Stimulated activated CD8-positive, alpha-beta memory T cell treated with anti-CD3 and anti-CD28 coated beads, Interleukin-15, amount 100 ng/mL, for 48 hours (primary cell): ENCODE data around the gene TAF11L14.
"Not testable (repeated sequence)": the region's sequence is repeated elsewhere in the genome, so short reads cannot be mapped to it uniquely, and the experiment has no call there.

Source experiments
- DNase-seq, 2 donors: peaks; one replicate each; pipeline ENCODE4 v3.0.0-alpha.2; 2020; ENCODE audit warnings: low read depth in 2 of 2

Gene TAF11L14

DNA sequence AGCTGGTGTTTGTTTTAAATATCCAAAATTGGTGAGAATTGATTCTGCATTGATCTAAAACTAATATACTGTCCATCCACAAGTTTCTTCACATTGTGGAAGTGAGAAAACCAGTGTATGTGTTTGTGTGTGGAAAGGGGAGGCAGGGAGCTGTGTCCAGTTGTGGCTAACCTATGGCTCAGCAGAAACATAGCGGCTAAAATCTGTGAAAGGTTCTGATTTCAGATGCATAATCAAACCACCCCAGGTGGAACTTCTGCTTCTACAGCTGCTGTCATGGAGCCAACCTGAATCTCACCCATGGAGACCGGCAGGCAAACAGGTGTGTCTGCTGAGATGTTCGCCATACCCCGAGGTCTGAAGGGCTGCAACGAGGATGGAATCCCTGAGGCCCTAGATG is at the start of gene TAF11L14:
TSS of gene TAF11L14 (plus strand) at position 301 of the 400 bp plus-strand sequence.
- no peak for DNase-seq

GRCh38 chr5:17585658-17586057 is 48.6 kb upstream of the TAF11L14 start, which contains the start of gene TAF11L7:
TAF11L7 (minus strand) TSS chr5:17585758.
- DNase-seq, result not testable (repeated sequence)

GRCh38 chr5:17590860-17591259 is 43.4 kb upstream of the TAF11L14 start, which contains the start of gene TAF11L8:
TAF11L8 (minus strand) TSS chr5:17590960.
- DNase-seq, result not testable (repeated sequence)

GRCh38 chr5:17594255-17594654 is 40.0 kb upstream of the TAF11L14 start, which contains the start of gene TAF11L9:
TAF11L9 (minus strand) TSS chr5:17594394.
- DNase-seq, result not testable (repeated sequence)

DNA sequence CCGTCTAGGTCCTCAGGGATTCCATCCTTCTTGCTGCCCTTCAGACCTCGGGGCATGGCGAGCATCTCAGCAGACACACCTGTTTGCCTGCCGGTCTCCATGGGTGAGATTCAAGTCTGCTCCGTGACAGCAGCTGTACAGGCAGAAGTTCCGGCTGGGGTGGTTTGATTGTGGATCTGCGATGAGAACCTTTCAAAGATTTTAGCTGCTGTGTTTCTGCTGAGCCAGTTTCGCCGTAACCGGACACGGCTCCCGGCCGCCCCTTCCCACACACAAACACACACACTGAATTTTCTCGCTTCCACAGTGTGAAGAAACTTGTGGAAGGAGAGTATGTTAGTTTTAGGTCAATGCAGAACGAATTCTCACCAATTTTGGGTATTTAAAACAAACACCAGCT is 36.5 kb upstream of the TAF11L14 start, which contains the start of gene TAF11L10:
TSS of gene TAF11L10 (minus strand) at position 101 of the 400 bp plus-strand sequence.
- not testable (repeated sequence) for DNase-seq

DNA sequence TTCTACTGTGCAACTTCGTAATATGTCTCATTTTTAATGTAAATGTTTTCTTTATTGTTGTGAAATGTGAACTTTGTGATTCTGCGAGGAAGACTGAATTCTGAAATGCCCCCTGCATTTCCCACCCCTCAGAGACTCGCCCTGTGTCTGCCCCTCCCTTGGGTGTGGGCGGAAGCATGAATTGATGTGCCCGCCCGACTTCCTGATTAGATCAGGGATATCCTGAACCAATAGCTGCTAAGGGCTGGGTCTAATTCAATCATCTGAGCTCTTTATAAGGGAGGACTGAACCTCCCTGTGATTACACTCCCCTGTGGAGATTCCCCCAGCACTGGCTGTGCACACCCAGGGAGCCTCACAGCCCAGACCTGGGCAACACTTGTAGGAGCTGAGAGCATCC is 30.4 kb upstream of the TAF11L14 start, which contains the start of gene TAF11L11:
TSS of gene TAF11L11 (plus strand) at position 304 of the 400 bp plus-strand sequence.
- not testable (repeated sequence) for DNase-seq

GRCh38 chr5:17604951-17605350 is 29.3 kb upstream of the TAF11L14 start:
- DNase-seq, result no peak

- DNase-seq, result not testable (repeated sequence)
Measured at GRCh38 chr5:17607461-17607860, 26.8 kb upstream of the TAF11L14 start.

GRCh38 chr5:17610092-17610491 is 24.2 kb upstream of the TAF11L14 start, which contains the start of gene TAF11L12:
TAF11L12 (plus strand) TSS chr5:17610392.
- not testable (repeated sequence) for DNase-seq

GRCh38 chr5:17614872-17615605 is 19.2 kb upstream of the TAF11L14 start:
- DNase-seq, result no peak

GRCh38 chr5:17619354-17619753 is 14.9 kb upstream of the TAF11L14 start:
- no peak for DNase-seq

- DNase-seq, result no peak
Measured at GRCh38 chr5:17620627-17621026, 13.6 kb upstream of the TAF11L14 start.

DNA sequence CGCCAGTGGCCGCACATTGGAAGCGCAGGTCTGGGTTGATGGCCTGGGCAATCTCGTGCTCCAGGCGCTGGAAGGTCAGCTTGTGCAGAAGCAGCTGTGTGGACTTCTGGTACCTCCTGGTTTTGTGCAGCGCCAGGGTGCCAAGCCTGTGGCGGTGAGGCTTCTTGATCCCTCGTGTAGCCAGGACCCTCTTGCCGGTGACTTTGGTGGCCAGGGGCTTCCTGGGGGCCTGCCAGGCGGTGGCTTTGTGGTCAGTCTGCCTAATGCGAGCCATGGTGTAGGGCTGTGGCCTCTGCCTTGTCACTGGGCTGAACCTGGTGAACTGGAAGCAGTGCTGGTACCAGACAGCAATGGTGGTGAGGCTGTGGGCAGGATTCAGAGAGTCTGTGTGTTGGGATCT is 8.6 kb upstream of the TAF11L14 start:
- no peak for DNase-seq

- not testable (repeated sequence) for DNase-seq
Measured at GRCh38 chr5:17631788-17632187, 2.5 kb upstream of the TAF11L14 start, which contains the start of gene TAF11L13. TAF11L13 (plus strand) TSS chr5:17632088.

- not testable (repeated sequence) for DNase-seq
Measured at GRCh38 chr5:17649232-17649631, 15.0 kb downstream of the TAF11L14 start.

GRCh38 chr5:17655201-17655759 is 21.0 kb downstream of the TAF11L14 start:
- not testable (repeated sequence) for DNase-seq

DNA sequence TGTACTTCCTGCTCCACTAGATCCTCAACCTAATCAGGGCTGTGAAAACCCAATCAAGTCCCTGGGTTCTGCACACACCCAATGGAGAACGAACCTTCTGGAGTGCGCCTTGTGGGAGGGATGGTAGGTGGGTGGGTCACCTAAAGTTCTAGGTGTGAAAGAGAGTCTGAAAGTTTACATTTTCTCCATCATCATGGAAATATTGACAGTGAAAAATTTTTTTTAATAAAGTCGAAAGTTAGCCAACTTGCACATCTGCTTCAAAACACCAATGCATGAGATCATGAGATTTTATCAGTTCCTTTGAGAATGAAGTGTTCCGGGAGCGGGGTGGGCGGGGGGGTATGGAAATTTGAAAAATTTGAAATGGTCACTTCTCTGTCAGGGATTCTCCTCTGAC is 21.7 kb downstream of the TAF11L14 start:
- no peak for DNase-seq

GRCh38 chr5:17663182-17663581 is 28.9 kb downstream of the TAF11L14 start:
- DNase-seq, result no peak

DNA sequence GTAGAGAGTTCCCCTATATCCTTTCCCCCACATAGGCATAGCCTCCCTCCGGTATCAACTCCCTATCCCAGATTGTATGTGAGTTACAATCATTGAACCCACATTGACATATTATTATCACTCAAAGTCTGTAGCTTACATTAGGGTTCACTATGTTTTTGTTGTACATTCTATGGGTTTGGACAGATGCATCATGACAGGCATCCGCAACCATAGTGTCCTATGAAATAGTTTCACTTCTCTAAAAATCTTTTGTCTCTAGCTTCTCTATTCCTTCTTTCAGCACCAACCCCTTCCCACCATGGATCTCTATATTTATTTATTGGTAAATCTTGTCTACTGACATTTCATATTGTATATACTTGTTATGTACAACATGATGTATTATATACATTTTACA is 31.6 kb downstream of the TAF11L14 start:
- DNase-seq, result no peak

DNA sequence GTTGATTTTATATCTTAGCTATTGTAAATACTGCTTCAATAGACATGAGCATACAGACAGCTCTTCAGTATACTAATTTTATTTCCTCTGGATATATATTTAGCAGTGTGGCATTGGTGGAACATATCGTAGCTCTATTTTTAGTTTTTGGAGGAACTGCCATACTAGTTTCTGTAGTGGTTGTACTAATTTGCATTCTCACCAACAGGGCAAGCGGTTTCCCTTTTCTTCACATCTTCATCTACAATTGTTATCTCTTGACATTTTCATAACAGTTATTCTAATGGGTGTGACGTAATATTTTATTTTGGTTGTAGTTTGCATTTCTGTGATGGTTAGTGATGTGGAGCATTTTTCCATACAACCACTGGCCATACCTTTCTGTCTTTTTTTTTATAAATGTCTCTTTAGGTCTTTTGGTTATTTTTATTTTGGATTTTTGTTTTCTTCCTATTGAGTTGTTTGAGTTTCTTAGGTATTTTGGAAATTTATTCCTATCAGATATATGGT is 32.5 kb downstream of the TAF11L14 start:
- DNase-seq, result no peak

DNA sequence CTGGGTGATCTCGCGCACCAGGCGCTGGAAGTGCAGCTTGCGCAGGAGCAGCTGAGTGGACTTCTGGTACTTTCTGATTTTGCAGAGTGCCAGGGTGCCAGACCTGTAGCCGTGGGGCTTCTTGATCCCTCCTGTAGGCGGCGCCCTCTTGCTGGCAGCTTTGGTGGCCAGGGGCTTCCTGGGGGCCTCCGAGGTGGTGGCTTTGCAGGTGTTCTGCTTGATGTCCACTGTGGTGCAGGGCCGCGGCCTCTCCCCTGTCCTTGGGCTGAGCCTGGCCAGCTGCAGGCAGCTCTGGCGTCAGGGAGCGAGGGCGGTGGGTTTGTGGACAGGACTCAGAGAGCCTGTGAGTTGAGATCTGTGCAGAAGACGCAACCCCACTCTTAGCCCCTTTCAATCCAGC is 36.1 kb downstream of the TAF11L14 start:
- DNase-seq, result no peak

DNA sequence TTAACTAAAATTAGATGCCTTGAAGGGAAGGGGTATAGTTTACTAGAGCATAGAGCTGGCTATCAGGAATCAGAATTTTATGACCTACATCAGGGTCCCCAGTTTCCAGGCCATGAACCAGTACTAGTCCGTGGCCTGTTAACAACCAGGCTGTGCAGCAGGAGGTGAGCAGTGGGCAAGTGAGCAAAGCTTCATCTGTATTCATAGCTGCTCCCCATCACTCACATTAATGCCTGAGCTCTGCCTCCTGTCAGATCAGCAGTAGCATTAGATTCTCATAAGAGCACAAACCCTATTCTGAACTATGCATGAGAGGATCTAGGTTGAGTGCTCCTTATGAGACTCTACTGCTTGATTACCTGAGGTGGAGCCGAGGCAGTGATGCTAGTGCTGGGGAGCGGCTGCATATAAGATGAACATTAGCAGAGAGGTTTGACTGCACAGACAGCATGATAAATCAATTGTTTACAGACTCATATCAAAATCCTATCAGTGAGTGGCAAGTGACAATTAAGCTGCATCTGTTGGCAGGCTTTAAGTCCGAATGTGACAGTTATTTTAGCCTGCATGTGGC is 44.6 kb downstream of the TAF11L14 start:
- DNase-seq, result no peak
